GM18951 (cell line): ENCODE data around the gene SPATA32.

Experiments
- POLR2A ChIP-seq: IDR thresholded peaks from 4 replicates; pipeline ENCODE4 v1.6.1; 2011; ENCODE audit warnings: mild to moderate bottlenecking; ENCODE audit not compliant: insufficient read length, insufficient read depth; ENCODE audit errors: extremely low read depth
- in situ Hi-C: fragments of 300-500 bp; cut with MboI; formaldehyde crosslinking; loops from one replicate; pipeline ENCODE4 v1.12.0; 2022; ENCODE audit warnings: low sequenced_read_pairs, mixed read lengths, inconsistent platforms; ENCODE audit not compliant: unreplicated experiment

Gene SPATA32

DNA sequence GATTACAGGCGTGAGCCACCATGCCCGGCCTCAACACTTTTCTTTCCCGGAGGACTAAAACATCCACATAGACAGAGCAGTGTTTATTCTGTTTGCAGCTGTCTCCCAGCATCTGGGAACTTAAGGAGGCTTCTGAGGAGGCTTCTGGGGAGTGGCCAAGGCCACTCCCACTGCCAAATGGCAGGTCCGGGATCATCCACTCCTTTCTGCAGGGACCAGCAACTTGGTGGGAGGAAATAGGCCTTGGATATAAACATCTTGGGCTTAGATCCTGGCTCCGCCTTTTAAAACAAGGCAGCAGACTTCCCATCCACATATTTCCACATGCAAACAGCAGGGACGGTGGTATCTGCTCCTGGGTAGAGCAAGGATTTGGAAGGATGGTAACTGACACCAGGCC lies 14.1 kb upstream of the SPATA32 start:
- no peak for TF ChIP-seq POLR2A
- in situ Hi-C loops: loop anchor here (5.0 kb wide), 1 partner anchor 111 kb away; no protein-coding TSS in a partner anchor

DNA sequence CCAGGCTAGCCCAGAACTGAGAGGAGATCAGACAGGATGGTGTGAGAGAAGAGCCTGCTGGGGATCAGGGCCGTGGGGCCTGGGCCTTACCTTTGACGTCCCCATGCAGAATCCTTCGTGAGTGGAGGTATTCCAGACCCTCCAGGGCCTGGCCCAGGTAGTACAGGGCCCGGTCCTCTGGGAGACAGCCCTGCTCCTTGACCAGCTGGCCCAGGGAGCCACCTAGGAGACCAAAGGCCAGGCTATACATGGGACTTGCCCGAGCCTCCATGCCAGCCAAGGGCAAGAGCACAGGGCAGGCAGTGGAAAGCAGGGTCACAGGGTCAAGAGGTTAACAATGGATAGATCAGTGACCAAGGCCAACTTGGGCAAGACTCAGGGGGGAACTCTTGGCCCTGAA lies 12.1 kb upstream of the SPATA32 start:
- no peak for TF ChIP-seq POLR2A
- in situ Hi-C loops: no loop called here

DNA sequence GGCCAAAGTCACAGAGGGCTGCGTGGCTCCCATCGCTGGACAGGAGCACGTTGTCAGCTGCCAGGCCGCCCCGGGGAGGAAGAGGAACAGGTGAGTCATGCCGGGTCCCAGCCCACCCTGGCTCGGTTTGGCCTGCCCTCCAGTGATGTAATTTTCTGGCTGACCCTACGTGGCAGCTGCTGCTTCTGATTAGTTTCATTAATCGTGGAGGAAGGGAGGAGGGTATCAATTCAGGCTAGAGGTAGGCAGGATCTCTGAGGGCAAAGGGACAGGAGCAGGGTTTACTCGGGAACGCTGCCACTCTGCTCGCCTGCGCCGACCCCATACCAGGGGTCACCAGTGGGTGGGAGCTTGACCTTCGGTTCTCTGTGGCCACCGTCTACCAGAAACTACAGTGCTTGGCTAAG lies 11.7 kb upstream of the SPATA32 start:
- in situ Hi-C loops: no loop called here
- no peak for TF ChIP-seq POLR2A

DNA sequence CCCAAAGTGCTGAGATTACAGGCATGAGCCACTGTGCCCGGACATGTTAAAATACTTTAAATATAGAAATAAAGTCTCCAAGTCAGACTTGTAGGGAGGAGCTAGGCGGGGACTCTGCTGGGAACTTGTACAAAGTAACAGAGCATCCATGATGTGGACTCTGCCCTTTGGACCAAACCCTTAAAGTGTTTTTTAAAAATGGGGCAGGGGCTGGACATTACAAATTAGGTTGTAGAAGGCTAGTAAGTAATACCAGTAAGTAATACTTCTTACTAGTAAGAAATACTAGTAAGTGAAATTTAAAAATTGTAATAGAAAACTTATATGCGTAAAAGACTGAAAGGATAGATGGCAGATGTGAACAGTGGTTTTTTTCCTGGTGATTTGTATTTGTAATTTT lies 9.7 kb upstream of the SPATA32 start:
- in situ Hi-C loops: no loop called here

DNA sequence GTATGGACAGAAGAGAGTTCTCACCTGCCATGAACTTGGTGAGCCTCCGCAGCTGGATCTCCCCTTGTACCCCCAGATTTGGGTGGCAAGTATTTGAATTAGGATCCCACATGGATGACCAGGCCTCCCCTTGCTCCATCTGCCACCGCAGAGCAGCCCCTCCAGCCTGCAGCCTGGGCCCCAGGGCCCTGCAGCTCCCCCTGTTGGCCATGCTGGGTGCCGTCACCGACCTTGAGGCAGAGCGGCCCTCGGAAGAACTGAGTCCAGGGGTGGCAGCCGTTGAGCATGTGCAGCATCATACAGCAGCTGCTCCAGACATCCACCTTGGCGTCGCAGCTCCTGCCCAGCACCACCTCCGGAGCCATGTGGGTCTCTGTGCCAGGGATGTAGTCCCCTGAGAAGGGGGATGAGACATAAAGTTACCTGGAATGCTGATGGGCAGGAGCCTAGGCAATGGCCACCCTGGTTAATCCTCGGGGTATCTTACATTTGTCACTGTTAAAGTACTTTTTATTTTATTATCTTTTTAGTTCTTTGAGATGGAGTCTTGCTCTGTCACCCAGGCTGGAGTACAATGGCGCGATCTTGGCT lies 9.0 kb upstream of the SPATA32 start:
- no peak for TF ChIP-seq POLR2A
- in situ Hi-C loops: no loop called here

More for the DNA sequence above, 9.7 kb upstream of the SPATA32 start:
- TF ChIP-seq POLR2A: no peak

DNA sequence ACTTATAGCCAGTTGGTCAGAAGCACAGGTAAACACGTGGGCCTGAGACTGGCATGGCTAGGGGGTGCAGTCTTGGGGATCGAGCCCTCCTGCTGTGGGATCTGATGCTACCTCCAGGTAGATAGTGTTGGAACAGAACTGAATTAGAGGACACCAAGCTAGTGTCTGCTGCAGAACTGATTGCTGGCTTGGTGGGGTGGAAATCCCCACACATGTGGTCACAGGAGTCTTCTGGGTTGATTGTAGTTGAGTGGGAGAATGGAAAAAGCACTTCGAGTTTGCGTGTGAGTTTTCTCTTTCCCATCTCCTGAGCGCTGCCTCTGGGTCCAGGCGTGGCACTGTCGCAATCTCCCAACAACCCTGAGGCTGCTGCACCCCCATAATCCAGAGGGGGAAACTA lies 8.0 kb upstream of the SPATA32 start:
- TF ChIP-seq POLR2A: no peak
- in situ Hi-C loops: no loop called here

DNA sequence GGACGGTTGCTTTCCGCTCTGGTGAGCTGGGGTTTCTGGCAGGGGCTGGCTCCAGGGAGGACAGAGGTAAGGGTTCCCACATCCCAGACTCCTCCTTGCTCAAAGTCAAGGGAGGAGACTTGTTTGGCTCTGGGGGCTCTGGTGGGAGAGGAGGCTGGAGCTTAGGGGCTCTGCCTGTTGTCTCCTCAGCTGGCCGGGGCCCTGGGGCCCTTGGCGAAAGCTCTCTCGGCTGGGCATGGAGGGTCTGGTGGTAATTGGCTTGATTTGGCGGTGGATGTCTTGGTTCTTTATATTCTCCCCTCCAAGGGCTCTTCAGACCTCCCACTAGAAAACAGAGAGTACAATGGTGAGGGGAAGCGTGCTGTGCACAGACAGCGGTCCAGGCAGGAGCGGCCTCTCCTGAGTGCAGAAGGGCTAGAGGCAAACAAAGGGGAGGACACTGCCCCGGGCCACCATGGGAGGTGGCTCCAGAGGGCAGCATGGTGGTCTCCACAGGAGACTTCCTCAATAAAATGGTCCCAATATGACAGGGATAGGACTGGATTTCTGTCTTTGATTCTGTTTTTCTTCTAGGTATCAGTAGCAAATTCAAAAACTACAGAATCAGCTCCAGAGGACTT lies 5.7 kb upstream of the SPATA32 start:
- TF ChIP-seq POLR2A: no peak
- in situ Hi-C loops: no loop called here

DNA sequence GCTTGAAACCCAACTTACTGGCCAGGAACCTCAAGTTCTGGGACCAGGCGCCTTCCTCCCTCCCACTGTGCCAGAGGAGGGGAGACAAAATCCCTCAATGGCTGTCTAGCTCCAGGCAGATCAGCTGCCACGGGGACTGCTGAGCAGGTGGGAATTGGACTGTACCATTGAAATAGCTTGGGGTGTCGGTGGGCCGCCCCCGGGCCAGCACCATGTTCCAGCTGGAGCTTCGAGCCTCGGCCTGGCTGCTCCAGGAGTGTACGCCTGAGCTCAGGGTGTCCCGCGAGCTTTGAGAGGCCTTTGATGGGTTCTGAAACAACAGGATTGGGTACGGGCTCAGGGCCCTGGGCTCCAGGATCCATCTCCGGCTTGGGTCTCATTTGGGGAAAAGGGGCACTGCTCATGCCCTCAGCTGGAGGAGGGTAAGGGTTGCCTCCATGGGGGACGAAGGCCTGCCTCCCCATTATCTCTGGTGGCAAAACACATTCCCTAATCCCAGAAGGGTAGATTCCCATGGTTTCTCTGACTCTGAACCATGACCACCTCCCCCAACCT lies 4.6 kb upstream of the SPATA32 start:
- in situ Hi-C loops: no loop called here
- no peak for TF ChIP-seq POLR2A

DNA sequence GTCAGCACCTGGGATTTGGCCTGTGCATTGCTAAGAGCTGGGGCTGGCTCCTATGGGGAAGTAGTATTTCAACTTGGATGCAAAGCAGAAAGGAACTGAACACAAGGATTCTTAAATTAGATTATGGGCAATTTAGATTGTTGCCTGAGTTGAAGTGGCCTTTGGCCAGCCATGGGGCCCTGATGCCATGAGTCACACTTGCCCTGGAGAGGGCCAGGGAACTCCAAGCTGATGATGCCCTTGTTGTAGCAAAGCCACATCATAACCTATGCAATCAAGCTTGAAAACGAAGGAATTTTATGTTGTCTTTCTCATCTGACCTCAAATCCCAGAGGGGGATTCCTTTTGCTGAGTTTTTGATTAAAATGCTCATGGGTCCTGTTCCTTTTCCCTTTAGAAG lies 3.9 kb upstream of the SPATA32 start:
- TF ChIP-seq POLR2A: no peak
- in situ Hi-C loops: no loop called here

DNA sequence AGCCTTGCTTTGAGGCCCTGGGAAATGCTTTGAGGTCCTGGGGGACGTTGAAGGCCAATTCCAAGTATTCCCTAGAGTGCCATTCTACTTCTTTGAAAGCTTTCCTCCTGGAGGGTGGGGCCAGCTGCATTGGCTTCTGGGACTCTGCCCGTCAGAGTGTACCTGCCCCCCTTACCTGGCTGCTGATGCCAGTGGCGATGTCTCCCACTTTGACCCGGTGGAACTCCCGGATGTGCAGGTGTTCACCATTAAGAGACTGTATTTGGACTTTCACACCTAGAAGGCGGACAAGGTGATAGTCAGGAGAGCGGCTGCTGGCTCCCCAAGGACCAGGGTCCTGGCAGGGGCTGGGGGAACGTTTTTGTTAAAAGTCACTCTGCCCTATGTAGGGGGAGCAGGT lies 3.1 kb upstream of the SPATA32 start:
- no peak for TF ChIP-seq POLR2A
- in situ Hi-C loops: no loop called here

DNA sequence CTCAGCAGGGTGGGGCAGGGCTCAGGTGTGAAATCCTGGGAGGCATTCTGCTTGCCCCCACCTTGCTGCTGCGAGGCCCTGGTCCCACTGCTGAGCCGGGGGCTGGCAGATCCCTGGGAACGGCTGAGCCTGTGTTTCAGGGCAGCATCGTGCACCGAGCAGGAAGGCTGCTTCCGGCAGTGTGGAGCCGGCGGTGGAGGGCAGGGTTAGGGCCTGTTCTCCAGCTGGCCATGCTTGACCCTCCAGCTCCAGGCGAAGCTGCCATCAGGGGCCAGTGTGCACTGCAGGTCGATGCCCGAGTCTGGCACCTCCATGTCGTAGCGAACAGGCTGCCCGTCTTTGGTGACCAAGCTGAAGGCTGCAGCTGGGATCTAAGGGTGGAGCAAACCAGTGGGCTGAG lies 2.5 kb upstream of the SPATA32 start:
- in situ Hi-C loops: no loop called here
- no peak for TF ChIP-seq POLR2A

DNA sequence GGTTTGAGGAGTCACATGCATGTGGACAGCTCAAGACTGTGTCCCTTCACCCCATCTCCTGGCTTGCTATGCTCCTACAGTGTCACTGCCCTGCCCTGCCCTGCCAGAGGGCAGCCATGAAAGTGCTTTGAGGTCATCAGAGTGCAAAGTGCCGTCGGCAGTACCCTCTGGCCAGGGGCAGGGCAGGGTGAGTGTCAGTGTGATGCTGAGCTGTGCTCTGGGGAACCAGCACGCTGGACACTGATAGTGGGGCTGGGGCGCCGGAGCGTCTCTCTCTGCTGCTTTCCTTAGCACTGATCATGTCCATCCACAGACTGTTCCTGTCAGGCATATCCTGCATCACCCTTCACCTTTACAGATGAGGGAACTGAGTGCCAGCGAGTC lies 1.6 kb upstream of the SPATA32 start:
- in situ Hi-C loops: no loop called here
- peak; percentile 12 for TF ChIP-seq POLR2A

DNA sequence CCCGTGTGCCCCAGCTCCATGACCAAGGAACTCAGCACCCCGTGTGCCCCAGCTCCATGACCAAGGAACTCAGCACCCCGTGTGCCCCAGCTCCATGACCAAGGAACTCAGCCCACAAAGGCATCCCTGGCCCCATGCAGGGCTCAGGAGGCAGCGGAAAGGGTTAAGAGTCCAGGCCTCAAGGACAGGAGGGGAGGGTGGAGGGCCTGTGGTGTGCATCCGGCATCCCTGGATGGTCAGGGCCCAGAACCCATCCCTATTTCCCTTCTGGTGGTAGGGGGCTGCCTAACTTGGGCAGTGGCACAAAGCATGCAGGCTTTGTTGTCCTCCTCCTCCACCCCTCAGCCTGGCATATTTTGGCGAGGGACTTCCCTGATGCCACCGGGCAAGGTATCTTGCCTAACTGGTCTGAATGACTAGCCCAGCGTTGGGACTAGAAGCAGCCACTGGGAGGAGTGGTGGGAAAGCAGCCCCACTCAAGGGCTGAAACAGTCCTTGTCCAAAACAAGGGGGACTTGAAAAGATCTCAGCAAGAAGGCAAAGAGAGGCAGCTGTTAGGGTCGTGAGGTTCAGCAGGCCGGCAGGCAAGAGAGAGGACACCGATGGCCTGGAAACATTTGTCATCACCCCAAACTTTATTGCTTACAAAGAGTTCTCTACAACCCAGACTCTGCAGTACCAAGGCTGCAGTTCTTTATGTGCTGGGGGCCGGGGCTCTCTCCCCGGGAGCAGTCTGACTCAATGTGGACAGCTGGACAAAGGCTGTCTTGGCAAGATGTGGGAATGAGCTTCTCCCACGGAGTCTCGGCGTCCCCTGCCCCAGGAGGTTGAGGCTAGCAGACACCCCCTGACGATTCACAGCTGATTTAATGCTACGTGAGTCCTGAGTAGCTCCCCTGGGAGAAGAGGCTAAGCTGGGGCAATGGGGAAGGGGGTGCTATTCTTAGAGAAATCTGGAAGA lies 902 bp upstream of the SPATA32 start:
- in situ Hi-C loops: no loop called here
- TF ChIP-seq POLR2A: no peak
